Stimulated activated CD4-positive, alpha-beta T cell treated with anti-CD3 and anti-CD28 coated beads, Interleukin-1b, Interleukin-23, amount 100 ng/mL, for 24 hours (primary cell): Measurements from ENCODE around the gene RPS6KL1.

Experiments used
- DNase-seq, 4 experiments: peaks; one replicate each; pipeline ENCODE4 v3.0.0-alpha.2; 2020; ENCODE audit warnings: low read depth in 4 of 4, low spot score in 1 of 4

The RPS6KL1 gene

GRCh38 chr14:74858022-74858421, 65.0 kb downstream of the RPS6KL1 start:
- no peak for DNase-seq

DNA sequence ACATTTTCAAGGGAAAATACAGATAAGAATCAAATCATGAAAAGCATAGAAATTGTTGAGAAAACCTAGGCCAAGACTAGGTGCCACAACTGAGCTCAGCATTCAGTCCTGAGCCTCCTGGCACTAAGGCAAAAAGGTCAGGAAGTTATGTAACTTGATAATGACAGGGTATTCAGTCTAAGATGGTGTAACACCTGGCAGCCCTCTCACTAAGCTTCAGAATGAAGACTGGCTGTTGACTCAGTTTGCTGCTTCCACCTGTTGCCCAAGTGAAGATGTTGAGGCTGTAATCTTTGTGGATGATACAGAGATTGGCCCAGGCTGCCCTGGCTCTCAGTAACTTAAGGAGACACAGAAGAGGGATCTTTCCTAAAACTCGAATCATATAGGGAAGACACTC, 66.7 kb downstream of the RPS6KL1 start:
- no peak for DNase-seq

DNA sequence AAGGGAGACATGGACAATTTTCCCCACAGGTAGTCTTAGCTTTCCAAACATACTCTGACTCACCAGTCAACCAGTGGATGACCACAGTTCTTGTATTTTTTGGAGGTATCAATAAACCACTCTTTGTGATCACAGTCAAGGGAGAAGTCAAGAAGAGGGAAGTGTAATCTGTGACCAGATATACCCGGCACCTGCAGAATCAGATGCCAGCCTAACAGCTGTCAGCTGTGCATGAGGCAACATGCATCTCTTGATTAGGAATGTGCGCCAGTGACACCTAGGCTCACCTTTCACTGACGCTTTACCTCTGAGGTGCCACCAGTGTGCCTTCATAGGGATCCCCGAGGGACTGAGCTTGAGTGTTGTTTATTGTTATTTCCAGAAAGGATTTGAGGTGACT, 67.1 kb downstream of the RPS6KL1 start:
- DNase-seq, result no peak

DNA sequence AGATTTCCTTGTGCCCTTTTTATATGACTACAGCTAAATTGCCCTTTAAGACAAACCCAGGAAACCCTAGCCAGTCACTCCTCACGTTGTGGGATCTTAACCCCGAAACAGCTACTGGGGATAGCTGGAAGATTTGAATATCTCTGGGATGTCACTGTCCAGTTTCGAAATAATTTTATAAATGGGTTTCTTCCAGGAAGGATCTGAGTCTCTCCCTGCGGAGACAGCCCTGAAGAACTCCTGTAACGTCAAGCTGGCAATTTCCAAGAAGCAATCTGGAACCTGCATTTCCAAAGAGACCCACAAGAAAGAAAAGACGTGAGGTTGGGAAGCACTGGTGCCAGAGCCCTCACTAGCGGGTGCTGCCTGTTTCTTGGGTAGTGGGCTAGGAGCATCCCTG, 68.0 kb downstream of the RPS6KL1 start:
- DNase-seq, result no peak
